Activated T-cell treated with anti-CD3 and anti-CD28 coated beads, Interleukin-2, amount 50 U/mL, for 24 hours (primary cell): ENCODE measurements around the gene DENND5A.

Source experiments
- DNase-seq: peaks from one replicate; pipeline ENCODE4 v3.0.0-alpha.2; 2020
- H3K27ac Mint-ChIP-seq: 2 replicates; pipeline ENCODE4 v1.8.0; 2020; ENCODE audit warnings: mild to moderate bottlenecking, mixed read lengths
- H3K27me3 Mint-ChIP-seq: 2 replicates; pipeline ENCODE4 v1.8.0; 2020; ENCODE audit warnings: mixed read lengths
- H3K36me3 Mint-ChIP-seq: 2 replicates; pipeline ENCODE4 v1.8.0; 2020; ENCODE audit warnings: low read depth, mixed read lengths
- H3K4me1 Mint-ChIP-seq: 2 replicates; pipeline ENCODE4 v1.8.0; 2020; ENCODE audit warnings: low read depth, mixed read lengths
- H3K4me3 Mint-ChIP-seq: 2 replicates; pipeline ENCODE4 v1.8.0; 2020; ENCODE audit warnings: mild to moderate bottlenecking, moderate library complexity, mixed read lengths
- H3K9me3 Mint-ChIP-seq: 2 replicates; pipeline ENCODE4 v1.8.0; 2020; ENCODE audit warnings: mixed read lengths

DENND5A gene

GRCh38 chr11:9265211-9266131, at the start of gene DENND5A:
Gene DENND5A, minus strand, starts transcription at chr11:9265350. Its CDS starts 281 bp downstream, at chr11:9265069.
- DNase-seq, result peak; percentile 72
- Mint-ChIP-seq H3K4me3 (peak within 1 kb of the TSS; percentile 93), H3K36me3 (peaks cover 10% of the 10 kb centered on the region)

GRCh38 chr11:9314291-9315077, 49.3 kb upstream of the DENND5A start, which contains the start of gene TMEM41B:
Gene TMEM41B, minus strand, starts transcription at chr11:9314593. Its CDS starts 152 bp downstream, at chr11:9314441.
- peaks cover 36% of the 10 kb centered on the region for H3K4me1 Mint-ChIP-seq
- peak within 1 kb of the TSS; percentile 98 for H3K27ac Mint-ChIP-seq
- peak; percentile 100 for DNase-seq
- H3K9me3 Mint-ChIP-seq, result no peaks in the 10 kb centered on the region
- H3K36me3 Mint-ChIP-seq, result peaks cover 9% of the 10 kb centered on the region
- peaks cover 16% of the 10 kb centered on the region for H3K27me3 Mint-ChIP-seq
- H3K4me3 Mint-ChIP-seq, result peak within 1 kb of the TSS; percentile 98

More at GRCh38 chr11:9265211-9266131, at the start of gene DENND5A:
- peaks cover 41% of the 10 kb centered on the region for H3K4me1 Mint-ChIP-seq
- H3K9me3 Mint-ChIP-seq, result no peaks in the 10 kb centered on the region
- peaks cover 17% of the 10 kb centered on the region for H3K27me3 Mint-ChIP-seq
- peak within 1 kb of the TSS; percentile 99 for H3K27ac Mint-ChIP-seq

- Mint-ChIP-seq H3K27me3 (peaks cover 10% of the 10 kb centered on the region), H3K4me3 (peak overlapping the region; percentile 98), H3K4me1 (peaks cover 39% of the 10 kb centered on the region), H3K36me3 (peaks cover 9% of the 10 kb centered on the region), H3K9me3 (no peaks in the 10 kb centered on the region), H3K27ac (peak overlapping the region; percentile 98)
- no peak for DNase-seq
Measured at GRCh38 chr11:9313648-9314290, 48.6 kb upstream of the DENND5A start.

GRCh38 chr11:9310485-9311090, 45.4 kb upstream of the DENND5A start:
- no peak for DNase-seq
- H3K36me3 Mint-ChIP-seq, result peaks cover 9% of the 10 kb centered on the region
- H3K27ac Mint-ChIP-seq, result peak overlapping the region; percentile 19
- no peaks in the 10 kb centered on the region for H3K27me3 Mint-ChIP-seq
- peaks cover 51% of the 10 kb centered on the region for H3K4me1 Mint-ChIP-seq
- no peak overlapping the region for H3K4me3 Mint-ChIP-seq
- H3K9me3 Mint-ChIP-seq, result no peaks in the 10 kb centered on the region

GRCh38 chr11:9304178-9304577, 39.0 kb upstream of the DENND5A start:
- Mint-ChIP-seq H3K4me1 (peaks cover 22% of the 10 kb centered on the region), H3K27ac (no peak overlapping the region), H3K27me3 (no peaks in the 10 kb centered on the region)

GRCh38 chr11:9302448-9302847, 37.3 kb upstream of the DENND5A start:
- Mint-ChIP-seq H3K4me1 (peaks cover 17% of the 10 kb centered on the region), H3K9me3 (no peaks in the 10 kb centered on the region), H3K4me3 (no peak overlapping the region), H3K27ac (no peak overlapping the region), H3K27me3 (no peaks in the 10 kb centered on the region), H3K36me3 (peaks cover 8% of the 10 kb centered on the region)
- no peak for DNase-seq

More at GRCh38 chr11:9304178-9304577, 39.0 kb upstream of the DENND5A start:
- Mint-ChIP-seq H3K4me3 (no peak overlapping the region), H3K9me3 (no peaks in the 10 kb centered on the region), H3K36me3 (no peaks in the 10 kb centered on the region)
- DNase-seq, result no peak

GRCh38 chr11:9301720-9302119, 36.6 kb upstream of the DENND5A start:
- H3K27ac Mint-ChIP-seq, result no peak overlapping the region
- no peaks in the 10 kb centered on the region for H3K27me3 Mint-ChIP-seq
- peaks cover 8% of the 10 kb centered on the region for H3K36me3 Mint-ChIP-seq
- no peak overlapping the region for H3K4me3 Mint-ChIP-seq
- H3K9me3 Mint-ChIP-seq, result no peaks in the 10 kb centered on the region
- peaks cover 13% of the 10 kb centered on the region for H3K4me1 Mint-ChIP-seq
- no peak for DNase-seq

- peaks cover 11% of the 10 kb centered on the region for H3K36me3 Mint-ChIP-seq
Measured at GRCh38 chr11:9293646-9294045, 28.5 kb upstream of the DENND5A start.

GRCh38 chr11:9285850-9286587, 20.9 kb upstream of the DENND5A start:
- Mint-ChIP-seq H3K9me3 (no peaks in the 10 kb centered on the region), H3K4me1 (peaks cover 11% of the 10 kb centered on the region), H3K4me3 (no peak overlapping the region)

More at GRCh38 chr11:9293646-9294045, 28.5 kb upstream of the DENND5A start:
- H3K9me3 Mint-ChIP-seq, result no peaks in the 10 kb centered on the region
- H3K4me1 Mint-ChIP-seq, result peaks cover 5% of the 10 kb centered on the region
- no peak overlapping the region for H3K4me3 Mint-ChIP-seq
- no peak for DNase-seq
- no peak overlapping the region for H3K27ac Mint-ChIP-seq
- no peaks in the 10 kb centered on the region for H3K27me3 Mint-ChIP-seq

GRCh38 chr11:9280655-9281301, 15.6 kb upstream of the DENND5A start:
- Mint-ChIP-seq H3K27ac (peak overlapping the region; percentile 66), H3K36me3 (peaks cover 33% of the 10 kb centered on the region), H3K4me3 (peak overlapping the region; percentile 20), H3K4me1 (peaks cover 19% of the 10 kb centered on the region), H3K27me3 (no peaks in the 10 kb centered on the region), H3K9me3 (no peaks in the 10 kb centered on the region)
- peak; percentile 52 for DNase-seq

More at GRCh38 chr11:9285850-9286587, 20.9 kb upstream of the DENND5A start:
- no peak for DNase-seq
- Mint-ChIP-seq H3K27me3 (no peaks in the 10 kb centered on the region), H3K27ac (no peak overlapping the region), H3K36me3 (peaks cover 30% of the 10 kb centered on the region)

- Mint-ChIP-seq H3K4me3 (no peak overlapping the region), H3K27ac (no peak overlapping the region), H3K4me1 (peaks cover 27% of the 10 kb centered on the region), H3K36me3 (peaks cover 13% of the 10 kb centered on the region), H3K9me3 (no peaks in the 10 kb centered on the region), H3K27me3 (no peaks in the 10 kb centered on the region)
- no peak for DNase-seq
Measured at GRCh38 chr11:9277176-9277575, 12.0 kb upstream of the DENND5A start.

GRCh38 chr11:9276571-9276970, 11.4 kb upstream of the DENND5A start:
- DNase-seq, result no peak
- H3K36me3 Mint-ChIP-seq, result peaks cover 11% of the 10 kb centered on the region
- H3K4me3 Mint-ChIP-seq, result no peak overlapping the region
- H3K27ac Mint-ChIP-seq, result no peak overlapping the region
- no peaks in the 10 kb centered on the region for H3K9me3 Mint-ChIP-seq
- peaks cover 27% of the 10 kb centered on the region for H3K4me1 Mint-ChIP-seq
- no peaks in the 10 kb centered on the region for H3K27me3 Mint-ChIP-seq
